ENCODE data around the gene LYRM9. TPM values are rescaled to one million over a fixed set of nuclear protein-coding genes. Genes with fewer than 3 reads are reported as not detected.
A peak's percentile ranks its signal among the peaks of the same experiment; 100 is the strongest.

LYRM9 gene
- total and polyA plus RNA-seq, 9 of the 15 experiments (the other 6 are each of a cell fraction or from before 2014, with no cell fraction given), result 0.98 to 4.7 (median 1.8) TPM

DNA sequence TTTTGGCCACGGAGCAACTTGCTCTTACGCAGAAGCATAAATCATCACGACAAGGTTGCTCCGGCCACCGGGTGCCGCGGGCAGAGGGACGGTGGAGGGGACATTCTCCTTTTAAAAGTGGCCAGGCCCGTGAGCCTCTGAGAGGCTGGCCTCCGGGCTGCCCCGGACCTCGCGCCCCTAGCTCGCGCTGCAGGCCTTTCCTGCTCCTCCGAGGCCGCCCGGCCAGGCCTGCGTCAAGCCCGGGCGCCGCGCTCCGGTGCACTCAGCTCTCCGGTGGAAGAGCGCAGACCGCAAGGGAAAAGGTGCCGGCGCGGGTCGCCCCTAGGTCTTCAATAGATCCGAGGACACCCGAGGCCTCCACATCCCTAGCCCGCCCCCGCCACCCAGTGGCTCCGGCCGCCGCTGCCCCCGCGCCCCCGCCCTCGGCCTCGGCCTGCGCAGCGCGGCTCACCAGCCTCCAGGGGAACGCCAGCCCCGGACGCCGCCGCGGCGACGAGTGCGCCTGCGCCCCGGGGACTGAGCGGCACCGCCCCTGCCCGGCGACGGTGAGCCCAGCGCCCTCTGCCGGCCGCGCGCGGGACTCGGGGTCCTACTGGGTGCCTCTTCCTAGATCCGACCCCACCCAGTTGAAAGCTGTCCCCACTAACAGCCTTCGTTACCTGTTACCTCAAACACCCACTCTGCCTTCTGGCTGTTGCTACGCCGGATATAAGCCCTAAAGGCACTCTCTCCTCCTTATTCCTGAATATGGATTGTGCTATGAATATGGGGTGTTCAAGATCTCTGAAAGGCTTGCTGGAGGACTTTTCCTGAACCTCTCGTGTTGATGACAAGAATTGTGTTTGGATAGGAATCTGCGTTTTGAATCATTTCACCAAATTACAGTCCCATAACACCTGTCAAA, at the start of gene LYRM9 (continued):
- TF ChIP-seq, protein P1, sequence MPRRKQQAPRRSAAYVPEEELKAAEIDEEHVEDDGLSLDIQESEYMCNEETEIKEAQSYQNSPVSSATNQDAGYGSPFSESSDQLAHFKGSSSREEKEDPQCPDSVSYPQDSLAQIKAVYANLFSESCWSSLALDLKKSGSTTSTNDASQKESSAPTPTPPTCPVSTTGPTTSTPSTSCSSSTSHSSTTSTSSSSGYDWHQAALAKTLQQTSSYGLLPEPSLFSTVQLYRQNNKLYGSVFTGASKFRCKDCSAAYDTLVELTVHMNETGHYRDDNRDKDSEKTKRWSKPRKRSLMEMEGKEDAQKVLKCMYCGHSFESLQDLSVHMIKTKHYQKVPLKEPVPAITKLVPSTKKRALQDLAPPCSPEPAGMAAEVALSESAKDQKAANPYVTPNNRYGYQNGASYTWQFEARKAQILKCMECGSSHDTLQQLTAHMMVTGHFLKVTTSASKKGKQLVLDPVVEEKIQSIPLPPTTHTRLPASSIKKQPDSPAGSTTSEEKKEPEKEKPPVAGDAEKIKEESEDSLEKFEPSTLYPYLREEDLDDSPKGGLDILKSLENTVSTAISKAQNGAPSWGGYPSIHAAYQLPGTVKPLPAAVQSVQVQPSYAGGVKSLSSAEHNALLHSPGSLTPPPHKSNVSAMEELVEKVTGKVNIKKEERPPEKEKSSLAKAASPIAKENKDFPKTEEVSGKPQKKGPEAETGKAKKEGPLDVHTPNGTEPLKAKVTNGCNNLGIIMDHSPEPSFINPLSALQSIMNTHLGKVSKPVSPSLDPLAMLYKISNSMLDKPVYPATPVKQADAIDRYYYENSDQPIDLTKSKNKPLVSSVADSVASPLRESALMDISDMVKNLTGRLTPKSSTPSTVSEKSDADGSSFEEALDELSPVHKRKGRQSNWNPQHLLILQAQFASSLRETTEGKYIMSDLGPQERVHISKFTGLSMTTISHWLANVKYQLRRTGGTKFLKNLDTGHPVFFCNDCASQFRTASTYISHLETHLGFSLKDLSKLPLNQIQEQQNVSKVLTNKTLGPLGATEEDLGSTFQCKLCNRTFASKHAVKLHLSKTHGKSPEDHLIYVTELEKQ (CRISPR knock-in tag; IDR thresholded peaks at IDR 0.05), result no peak
- TF ChIP-seq MAFK (IDR thresholded peaks at IDR 0.05; ENCODE audit: low read length) (no peak), ZNF197 (CRISPR knock-in tag; IDR thresholded peaks at IDR 0.05; ENCODE audit: low read depth) (peak; percentile 37; the same call in 1 of the 2 replicates), ZKSCAN3 (CRISPR knock-in tag; IDR thresholded peaks at IDR 0.05) (no peak), ZNF431 (CRISPR knock-in tag; IDR thresholded peaks at IDR 0.05) (no peak), PRMT5 (CRISPR knock-in tag; IDR thresholded peaks at IDR 0.05) (no peak), NR2C2 (CRISPR knock-in tag; IDR thresholded peaks at IDR 0.05) (no peak), NR2C2 (tag; IDR thresholded peaks at IDR 0.05) (peak; percentile 35; the same call in 1 of the 2 replicates), SMAD3 (CRISPR knock-in tag; conservative IDR thresholded peaks at IDR 0.05) (no peak), CHCHD3 (CRISPR knock-in tag; IDR thresholded peaks at IDR 0.05) (no peak), ZNF134 (CRISPR knock-in tag; conservative IDR thresholded peaks at IDR 0.05) (no peak), ZNF239 (CRISPR knock-in tag; IDR thresholded peaks at IDR 0.05) (no peak), EP300 (IDR thresholded peaks at IDR 0.05; ENCODE audit: low read length) (no peak), HNRNPLL (IDR thresholded peaks at IDR 0.05; ENCODE audit: low read depth, low read length, poor library complexity, severe bottlenecking) (peak; percentile 58)
- TF ChIP-seq, protein P2, sequence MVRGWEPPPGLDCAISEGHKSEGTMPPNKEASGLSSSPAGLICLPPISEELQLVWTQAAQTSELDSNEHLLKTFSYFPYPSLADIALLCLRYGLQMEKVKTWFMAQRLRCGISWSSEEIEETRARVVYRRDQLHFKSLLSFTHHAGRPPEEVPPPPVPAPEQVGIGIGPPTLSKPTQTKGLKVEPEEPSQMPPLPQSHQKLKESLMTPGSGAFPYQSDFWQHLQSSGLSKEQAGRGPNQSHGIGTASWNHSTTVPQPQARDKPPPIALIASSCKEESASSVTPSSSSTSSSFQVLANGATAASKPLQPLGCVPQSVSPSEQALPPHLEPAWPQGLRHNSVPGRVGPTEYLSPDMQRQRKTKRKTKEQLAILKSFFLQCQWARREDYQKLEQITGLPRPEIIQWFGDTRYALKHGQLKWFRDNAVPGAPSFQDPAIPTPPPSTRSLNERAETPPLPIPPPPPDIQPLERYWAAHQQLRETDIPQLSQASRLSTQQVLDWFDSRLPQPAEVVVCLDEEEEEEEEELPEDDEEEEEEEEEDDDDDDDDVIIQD (CRISPR knock-in tag; IDR thresholded peaks at IDR 0.05), result no peak
- TF ChIP-seq, protein P3, sequence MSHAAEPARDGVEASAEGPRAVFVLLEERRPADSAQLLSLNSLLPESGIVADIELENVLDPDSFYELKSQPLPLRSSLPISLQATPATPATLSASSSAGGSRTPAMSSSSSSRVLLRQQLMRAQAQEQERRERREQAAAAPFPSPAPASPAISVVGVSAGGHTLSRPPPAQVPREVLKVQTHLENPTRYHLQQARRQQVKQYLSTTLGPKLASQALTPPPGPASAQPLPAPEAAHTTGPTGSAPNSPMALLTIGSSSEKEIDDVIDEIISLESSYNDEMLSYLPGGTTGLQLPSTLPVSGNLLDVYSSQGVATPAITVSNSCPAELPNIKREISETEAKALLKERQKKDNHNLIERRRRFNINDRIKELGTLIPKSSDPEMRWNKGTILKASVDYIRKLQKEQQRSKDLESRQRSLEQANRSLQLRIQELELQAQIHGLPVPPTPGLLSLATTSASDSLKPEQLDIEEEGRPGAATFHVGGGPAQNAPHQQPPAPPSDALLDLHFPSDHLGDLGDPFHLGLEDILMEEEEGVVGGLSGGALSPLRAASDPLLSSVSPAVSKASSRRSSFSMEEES (CRISPR knock-in tag; IDR thresholded peaks at IDR 0.05), result no peak
- TF ChIP-seq, protein P4, sequence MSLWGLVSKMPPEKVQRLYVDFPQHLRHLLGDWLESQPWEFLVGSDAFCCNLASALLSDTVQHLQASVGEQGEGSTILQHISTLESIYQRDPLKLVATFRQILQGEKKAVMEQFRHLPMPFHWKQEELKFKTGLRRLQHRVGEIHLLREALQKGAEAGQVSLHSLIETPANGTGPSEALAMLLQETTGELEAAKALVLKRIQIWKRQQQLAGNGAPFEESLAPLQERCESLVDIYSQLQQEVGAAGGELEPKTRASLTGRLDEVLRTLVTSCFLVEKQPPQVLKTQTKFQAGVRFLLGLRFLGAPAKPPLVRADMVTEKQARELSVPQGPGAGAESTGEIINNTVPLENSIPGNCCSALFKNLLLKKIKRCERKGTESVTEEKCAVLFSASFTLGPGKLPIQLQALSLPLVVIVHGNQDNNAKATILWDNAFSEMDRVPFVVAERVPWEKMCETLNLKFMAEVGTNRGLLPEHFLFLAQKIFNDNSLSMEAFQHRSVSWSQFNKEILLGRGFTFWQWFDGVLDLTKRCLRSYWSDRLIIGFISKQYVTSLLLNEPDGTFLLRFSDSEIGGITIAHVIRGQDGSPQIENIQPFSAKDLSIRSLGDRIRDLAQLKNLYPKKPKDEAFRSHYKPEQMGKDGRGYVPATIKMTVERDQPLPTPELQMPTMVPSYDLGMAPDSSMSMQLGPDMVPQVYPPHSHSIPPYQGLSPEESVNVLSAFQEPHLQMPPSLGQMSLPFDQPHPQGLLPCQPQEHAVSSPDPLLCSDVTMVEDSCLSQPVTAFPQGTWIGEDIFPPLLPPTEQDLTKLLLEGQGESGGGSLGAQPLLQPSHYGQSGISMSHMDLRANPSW (CRISPR knock-in tag; IDR thresholded peaks at IDR 0.05), result 0 out of 2 replicates have a peak, but pooled peaks have one; percentile 70

All from K562 (cell line).